ENCODE measurements around the gene RLN3.
A peak's percentile ranks its signal among the peaks of the same experiment; 100 is the strongest.
"Not testable (repeated sequence)": the region's sequence is repeated elsewhere in the genome, so short reads cannot be mapped to it uniquely, and the experiment has no call there.

RLN3 gene

DNA sequence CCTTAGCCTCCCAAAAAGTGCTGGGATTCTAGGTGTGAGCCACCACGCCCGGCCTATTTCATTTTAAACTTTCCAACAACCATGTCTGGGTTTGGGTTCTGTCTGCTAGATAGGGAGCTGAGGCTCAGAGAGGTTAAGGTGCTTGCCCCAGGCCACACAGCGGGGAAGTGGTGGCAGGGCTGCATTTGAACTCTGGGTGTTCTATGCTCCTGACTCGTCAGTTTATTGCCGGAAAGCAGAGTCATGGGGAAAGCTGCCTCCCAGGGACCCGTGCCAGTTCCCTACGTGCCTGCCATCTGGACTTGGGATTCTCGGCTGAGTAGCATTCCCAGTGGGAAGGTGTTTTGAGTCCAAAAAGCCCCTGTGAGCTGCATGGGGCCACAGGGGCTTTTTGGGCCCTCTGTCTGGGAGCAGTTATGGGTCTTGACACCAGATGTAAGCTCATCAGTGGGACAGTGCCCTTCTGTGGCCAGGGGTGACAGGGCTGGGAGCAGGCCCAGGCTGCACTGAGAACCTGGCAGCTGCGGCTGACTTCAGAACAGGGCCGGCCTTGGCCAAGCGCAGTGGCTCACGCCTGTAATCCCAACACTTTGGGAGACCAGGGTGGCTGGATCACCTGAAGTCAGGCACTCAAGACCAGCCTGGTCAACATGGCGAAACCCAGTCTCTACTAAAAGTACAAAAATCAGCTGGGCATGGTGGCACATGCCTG is 32.8 kb upstream of the RLN3 start:
- DNase-seq (ENCODE audit: low read depth, low spot score): no peak

- no peak for DNase-seq (ENCODE audit: low read depth, low spot score)
Measured at GRCh38 chr19:13995878-13996765, 31.8 kb upstream of the RLN3 start.

DNA sequence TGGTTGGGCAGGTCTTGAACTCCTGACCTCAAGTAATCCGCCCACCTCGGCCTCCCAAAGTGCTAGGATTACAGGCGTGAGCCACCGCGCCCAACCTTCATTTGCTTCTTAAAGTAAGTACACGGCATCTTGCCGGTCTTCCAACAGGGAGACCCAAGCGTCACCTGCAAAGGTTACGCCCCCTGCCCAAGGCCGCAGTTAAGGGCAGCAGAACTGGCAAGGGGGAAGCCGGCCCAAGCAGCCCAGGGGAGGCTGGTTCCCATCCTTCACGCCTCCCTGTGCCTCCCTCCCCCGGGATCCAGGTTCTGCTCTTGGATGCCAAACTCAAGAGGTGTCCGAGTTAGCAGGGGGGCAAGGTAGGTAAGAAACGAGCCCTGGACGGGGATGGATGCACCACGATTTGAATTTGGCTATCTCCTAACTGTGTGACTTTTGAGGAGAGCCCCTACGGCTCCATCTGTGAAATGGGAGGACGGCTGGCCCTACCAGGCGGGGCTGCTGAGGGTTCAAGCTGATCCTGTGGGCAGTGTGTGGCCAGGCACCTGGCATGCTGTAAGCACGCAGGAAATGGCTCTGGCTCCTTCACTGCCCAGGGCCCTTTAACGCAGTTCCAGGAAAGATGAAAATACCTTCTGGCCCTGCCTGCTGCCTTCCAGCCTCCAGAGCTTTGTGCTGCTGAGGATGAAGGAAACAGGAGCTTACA is 30.9 kb upstream of the RLN3 start:
- no peak for DNase-seq (ENCODE audit: low read depth, low spot score)

DNA sequence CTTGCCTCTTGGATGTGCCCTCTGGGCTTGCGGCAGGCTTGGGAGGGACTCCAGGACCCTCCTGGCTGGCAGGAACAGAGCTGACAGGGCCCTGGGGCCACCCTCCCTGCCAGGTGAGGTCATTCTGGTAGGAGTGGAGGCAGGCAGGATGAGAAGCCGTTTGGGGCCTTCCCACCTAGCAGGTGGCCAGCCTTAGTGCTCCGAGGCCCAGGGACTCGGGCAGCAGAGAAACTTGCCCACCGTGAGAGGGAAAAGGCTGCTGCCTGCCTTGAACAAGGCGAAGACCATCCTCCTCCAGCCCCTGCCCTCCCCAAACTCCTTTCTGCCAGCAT is 30.4 kb upstream of the RLN3 start:
- no peak for DNase-seq (ENCODE audit: low read depth, low spot score)

- DNase-seq (ENCODE audit: low read depth, low spot score): no peak
Measured at GRCh38 chr19:13998426-13998825, 29.5 kb upstream of the RLN3 start.

DNA sequence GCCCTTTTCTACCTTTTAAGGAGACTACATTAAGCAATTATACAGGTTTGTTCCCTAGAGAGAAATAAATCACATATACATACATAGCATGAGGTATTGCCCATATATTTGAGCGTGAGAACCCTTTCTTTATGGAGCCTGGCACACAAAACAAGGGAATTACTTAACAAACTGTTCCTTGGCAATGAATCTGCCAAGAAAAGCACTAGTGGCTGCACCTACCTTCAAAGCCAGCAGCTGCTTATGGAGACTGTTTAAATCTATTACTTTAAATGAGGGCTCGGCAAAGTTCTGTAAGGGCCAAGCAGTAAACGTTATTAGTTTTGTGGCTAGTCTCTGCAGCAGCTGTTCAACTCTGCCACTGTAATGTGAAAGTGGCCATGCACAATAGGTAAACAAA is 28.9 kb upstream of the RLN3 start:
- no peak for DNase-seq (ENCODE audit: low read depth, low spot score)

DNA sequence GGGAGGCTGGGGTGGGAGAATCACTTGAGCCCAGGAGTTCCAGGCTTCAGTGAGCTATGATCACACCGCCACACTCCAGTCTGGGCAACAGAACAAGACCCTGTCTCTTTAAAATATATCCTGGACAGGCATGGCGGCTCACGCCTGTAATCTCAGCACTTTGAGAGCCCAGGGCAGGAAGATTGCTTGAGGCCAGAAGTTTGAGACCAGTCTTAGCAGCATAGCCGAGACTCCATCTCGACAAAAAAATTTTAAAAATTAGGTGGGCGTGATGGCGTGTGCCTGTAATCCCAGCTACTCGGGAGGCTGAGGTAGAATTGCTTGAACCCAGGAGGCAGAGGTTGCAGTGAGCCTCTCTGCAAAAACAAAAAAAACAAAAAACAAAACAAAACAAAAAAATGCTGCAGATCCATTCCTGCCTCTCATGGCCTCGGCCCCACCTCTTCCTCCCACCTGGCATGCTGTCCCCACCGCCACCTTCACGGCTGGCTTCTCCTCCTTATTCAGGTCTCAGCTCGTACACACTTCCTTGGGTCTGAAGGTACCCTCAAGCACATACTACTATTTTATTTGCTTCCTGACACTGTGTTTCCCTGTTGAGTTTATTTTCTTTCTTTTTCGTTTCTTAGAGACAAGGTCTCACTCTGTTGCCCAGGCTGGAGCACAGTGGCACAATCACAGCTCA is 27.1 kb upstream of the RLN3 start:
- DNase-seq (ENCODE audit: low read depth, low spot score): no peak

GRCh38 chr19:14002571-14003250 is 25.2 kb upstream of the RLN3 start:
- DNase-seq (ENCODE audit: low read depth, low spot score): no peak

- no peak for DNase-seq (ENCODE audit: low read depth, low spot score)
Measured at GRCh38 chr19:14003251-14004055, 24.5 kb upstream of the RLN3 start.

- DNase-seq (ENCODE audit: low read depth, low spot score): no peak
Measured at GRCh38 chr19:14004619-14005348, 23.2 kb upstream of the RLN3 start.

GRCh38 chr19:14005349-14006084 is 22.4 kb upstream of the RLN3 start:
- peak; percentile 40 for DNase-seq (ENCODE audit: low read depth, low spot score)

DNA sequence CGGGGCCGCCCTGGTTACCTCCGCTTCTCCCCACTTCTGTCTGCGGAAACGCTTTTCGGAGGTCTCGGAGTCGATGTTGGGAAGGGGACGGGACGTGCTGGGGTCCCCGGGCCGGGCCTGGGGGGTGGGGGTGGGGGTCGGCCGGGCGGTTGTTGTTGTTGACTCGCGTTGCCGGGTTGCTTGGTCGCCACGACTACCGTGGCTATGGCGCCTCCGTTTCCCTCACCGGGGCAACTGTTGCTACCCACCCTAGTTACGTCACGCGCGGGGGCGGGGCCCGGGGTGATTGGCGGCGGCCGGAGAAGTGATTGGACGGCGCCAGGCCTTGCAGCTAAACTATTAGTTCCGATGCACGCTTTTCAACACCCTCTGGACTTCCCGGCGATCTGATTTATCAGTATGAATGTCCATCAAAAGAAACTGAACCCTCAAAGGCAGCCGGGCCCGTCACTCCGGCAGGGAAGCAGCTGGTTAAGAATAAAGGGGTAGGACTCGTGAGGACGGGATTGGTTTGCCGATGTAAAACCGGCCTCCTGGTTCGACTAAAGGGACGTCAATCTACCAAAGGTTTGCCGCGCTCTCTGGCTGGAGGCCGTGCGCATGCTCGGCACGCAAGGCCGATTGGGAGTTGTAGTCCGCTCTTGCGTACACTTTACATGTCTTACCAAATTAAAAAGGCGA is 21.7 kb upstream of the RLN3 start, which contains the start of gene RFX1:
TSS of gene RFX1 (minus strand) at position 236 of the 681 bp plus-strand sequence. CDS start 12,477 bp downstream, outside the sequence.
- DNase-seq (ENCODE audit: low read depth, low spot score): peak; percentile 100

GRCh38 chr19:14006766-14007562 is 21.0 kb upstream of the RLN3 start:
- DNase-seq (ENCODE audit: low read depth, low spot score): no peak

DNA sequence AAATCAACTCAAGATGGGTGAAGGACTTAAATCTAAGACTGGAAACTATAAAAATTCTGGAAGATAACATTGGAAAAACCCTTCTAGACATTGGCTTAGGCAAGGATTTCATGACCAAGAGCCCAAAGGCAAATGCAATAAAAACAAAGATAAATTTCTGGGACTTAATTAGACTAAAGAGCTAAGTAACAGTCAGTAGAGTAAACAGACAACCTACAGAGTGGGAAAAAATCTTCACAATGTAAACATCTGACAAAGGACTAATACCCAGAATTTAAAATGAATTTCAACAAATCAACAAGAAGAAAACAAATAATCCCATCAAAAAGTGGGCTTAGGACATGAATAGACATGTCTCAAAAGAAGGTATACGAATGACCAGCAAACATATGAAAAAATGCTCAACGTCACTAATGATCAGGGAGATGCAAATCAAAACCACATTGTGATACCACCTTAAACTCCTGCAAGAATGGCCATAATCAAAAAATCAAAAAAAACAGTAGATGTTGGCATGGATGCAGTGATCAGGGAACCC is 15.5 kb upstream of the RLN3 start:
- DNase-seq (ENCODE audit: low read depth, low spot score): no peak

DNA sequence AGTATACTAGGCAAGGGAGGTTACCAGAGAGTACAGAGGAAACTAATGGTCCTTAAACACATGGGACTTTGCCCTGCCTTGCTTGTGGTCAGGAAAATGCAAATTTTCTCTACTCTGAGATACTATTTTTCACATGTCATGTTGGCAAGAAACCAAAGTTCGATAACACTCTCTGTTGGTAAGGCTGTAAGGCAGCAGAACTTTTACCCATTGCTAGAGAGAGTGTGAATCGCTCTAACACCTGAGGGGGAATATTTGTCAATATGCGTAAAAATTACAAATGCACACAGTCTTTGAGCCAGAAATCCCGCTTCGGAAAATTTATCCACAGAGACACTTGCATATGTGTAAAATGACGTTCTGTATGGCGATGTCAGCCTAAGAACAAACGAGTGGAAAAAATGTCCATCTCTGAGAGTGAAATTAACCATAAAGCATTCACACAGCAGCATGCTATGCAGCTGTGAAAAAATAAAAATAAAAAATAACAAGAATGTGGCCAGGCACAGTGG is 12.4 kb upstream of the RLN3 start:
- DNase-seq (ENCODE audit: low read depth, low spot score): no peak

GRCh38 chr19:14019100-14019499 is 8.8 kb upstream of the RLN3 start:
- no peak for DNase-seq (ENCODE audit: low read depth, low spot score)

- not testable (repeated sequence) for DNase-seq (ENCODE audit: low read depth, low spot score)
Measured at GRCh38 chr19:14019739-14020138, 8.2 kb upstream of the RLN3 start.

Measured in smooth muscle cell of the brain vasculature (primary cell).